DMS 273 (cell line): ENCODE measurements around the gene EMILIN3.

Experiments used
- DNase-seq: peaks from one replicate; lab custom pipeline; 2025; ENCODE audit not compliant: unreplicated experiment; lab: John Stamatoyannopoulos, UW

EMILIN3 gene

GRCh38 chr20:41392871-41393704, 26.5 kb upstream of the EMILIN3 start:
- no peak for DNase-seq

DNA sequence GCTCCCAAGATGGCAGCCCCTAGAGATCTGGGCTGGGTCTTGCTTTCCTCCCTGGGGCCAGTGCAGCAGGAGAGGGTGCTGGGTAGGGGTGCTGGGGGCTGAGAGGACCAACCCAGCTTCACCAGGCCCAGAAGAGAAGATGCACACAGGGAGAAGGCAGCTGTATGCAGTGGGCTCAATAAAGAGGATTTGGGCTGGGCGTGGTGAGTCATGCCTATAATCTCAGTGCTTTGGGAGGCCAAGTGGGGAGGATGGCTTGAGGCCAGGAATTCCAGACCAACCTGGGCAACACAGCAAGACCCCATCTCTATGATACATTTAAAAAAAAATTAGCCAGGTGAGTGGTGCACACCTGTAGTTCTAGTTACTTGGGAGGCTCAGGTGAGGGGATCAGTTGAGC, 25.7 kb upstream of the EMILIN3 start:
- DNase-seq: no peak

GRCh38 chr20:41391587-41392001, 25.0 kb upstream of the EMILIN3 start:
- DNase-seq: no peak

- DNase-seq: no peak
Observed at GRCh38 chr20:41390889-41391288, 24.3 kb upstream of the EMILIN3 start.

GRCh38 chr20:41387444-41387851, 20.8 kb upstream of the EMILIN3 start:
- DNase-seq: peak; percentile 43

GRCh38 chr20:41386502-41387427, 20.1 kb upstream of the EMILIN3 start:
- DNase-seq: no peak

DNA sequence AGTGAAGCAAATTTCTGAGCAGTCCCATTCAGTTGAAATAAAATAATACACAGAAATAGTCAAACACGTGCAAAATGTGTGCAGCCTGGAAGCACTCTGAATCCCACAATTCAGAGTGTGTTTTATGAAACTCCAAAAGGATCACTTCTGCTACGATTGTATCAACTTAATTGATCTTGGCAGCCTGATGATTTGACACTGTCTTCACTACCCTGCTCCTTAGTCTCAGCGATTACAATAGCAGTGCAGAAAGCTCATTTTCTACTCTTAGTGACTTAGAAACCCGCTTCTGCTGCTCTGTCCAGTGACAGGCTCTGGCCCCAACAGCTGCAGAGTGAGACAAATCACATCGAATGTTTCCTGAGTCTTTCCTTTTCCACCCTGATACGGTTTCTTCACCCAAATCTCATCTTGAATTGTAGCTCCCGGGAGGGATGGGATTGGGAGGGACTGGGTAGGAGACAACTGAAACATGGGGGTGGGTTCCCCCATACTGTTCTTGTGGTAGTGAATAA, 16.2 kb upstream of the EMILIN3 start:
- no peak for DNase-seq

DNA sequence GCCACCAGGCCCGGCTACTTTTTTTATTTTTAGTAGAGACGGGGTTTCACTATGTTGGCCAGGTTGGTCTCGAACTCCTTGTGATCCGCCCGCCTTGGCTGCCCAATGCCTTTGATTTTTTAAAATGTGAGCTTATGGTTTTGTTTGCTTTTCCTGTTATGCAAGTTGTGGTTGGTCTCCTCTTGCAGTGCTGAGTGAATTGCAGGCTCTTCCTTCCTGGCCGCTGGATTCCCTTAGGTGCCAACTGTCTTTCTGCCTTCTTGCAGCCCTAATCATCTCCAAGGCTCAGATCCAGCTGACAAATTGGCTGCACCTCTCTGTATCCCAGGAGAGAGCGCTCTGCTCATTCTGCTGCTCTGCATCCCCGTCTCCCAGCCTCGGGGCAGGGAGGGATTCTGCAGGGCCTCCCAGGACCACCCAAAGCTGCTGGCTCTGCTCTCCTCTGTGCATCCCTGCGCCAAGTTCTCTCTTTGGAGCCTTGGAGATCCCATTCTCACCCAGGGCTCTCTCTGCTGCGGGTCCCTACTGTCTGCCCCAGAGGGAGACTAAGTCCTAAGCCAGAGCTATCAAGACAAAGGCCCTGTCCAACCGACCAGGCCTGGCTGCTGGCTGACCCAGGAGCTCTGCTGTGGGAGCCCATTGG, 14.1 kb upstream of the EMILIN3 start:
- no peak for DNase-seq

- no peak for DNase-seq
Observed at GRCh38 chr20:41379551-41379950, 12.9 kb upstream of the EMILIN3 start.

DNA sequence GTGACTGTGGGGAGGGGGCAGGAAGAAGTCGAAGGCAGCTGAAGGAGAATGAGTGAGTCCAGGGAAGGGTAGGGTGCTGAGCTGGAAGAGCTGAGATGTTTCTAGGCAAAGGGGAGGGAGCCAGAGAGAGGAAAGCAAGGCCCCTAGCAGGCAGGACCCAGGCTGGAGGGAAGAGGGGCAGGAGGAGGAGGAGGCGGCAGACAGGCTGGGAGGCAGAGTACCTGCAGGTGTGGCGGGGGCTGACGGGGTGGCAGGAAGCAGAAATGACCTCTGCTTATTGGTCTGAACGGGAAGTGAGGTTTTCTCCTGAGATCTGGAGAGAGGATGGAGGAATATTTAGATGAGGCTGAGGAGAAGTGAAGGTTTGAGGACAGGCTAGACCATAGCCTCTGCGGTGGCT, 10.7 kb upstream of the EMILIN3 start:
- no peak for DNase-seq

DNA sequence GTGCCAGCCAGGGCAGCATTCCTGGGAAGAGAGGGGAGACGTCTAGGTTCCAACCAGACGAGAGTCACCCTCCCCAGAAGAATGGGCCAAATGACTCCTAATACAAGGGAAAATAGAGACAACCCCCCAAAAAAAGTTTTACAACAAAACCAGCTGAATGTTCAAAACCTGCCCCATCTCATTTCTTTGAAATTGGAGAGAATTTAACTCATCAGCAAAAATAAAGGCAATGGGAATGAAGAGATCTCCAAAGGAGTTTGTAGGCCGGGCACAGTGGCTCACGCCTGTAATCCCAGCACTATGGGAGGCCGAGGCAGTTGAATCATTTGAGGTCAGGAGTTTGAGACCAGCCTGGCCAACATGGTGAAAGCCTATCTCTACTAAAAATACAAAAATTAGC, 9.7 kb upstream of the EMILIN3 start:
- DNase-seq: no peak

DNA sequence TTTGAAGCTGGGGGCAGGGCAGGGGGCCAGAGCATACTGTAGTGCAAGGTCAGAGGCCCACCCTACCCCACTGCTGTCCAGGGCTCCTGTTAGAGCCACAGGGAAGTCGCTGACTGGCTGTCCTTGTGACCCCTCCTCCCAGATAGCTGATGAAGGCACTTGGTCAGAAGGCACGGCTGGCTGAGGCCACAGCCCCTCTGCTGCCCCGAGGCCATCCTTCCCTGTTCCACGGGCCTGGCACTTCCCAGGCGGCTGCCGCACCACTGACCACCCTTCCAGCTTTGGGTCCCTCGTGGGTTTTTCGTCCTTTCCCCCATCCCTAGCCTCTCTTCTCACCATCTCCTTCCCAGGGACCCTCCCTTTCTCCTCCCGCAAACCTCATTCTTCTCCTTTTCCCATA, 9.2 kb upstream of the EMILIN3 start:
- DNase-seq: no peak

DNA sequence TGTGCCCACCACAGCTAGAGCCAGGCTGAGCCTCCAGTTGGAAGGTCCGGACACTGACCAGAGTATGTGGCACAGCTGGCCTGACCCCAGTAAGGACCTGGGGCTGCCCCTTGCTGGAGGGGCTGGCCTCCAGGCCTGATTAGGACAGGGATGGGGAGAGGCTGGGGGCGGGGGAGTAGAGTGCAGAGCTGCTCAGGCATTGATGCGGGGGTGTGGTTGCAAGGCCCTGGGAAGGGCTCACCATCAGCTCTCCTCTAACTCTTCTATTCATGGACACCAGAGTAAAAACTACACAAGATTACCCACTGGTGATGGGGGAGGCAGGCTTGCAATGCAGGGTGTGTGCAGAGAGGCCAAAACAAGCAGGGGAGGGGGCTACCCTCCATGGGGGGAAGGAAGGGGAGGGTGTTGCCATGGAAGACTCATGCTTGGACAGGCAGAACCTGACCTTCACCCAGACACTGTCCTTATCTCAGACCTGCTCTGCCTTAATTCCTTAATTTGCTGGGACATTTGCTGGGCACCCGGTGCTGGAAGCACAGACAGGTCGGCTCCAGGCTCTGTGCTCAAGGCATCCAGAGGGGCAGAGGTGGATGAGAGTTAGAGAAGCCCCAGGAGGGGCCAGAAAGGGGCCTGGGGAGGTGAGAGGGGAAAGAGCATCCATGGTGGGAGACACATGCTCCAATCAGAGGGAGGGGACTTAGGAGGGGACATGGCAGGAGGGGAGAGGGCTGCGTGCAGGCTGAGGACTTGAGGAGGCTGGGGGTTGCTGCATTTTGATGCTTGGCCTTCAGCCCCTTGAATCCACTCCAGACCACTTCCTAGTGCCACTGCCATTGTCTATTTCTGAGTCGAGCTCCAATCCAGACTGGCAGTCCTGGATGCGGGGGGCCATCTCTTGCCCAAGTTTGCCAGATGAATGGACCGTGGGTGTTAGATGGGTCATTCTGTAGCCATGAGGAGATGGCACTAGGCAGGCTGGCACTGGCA, 7.6 kb upstream of the EMILIN3 start:
- DNase-seq: no peak

DNA sequence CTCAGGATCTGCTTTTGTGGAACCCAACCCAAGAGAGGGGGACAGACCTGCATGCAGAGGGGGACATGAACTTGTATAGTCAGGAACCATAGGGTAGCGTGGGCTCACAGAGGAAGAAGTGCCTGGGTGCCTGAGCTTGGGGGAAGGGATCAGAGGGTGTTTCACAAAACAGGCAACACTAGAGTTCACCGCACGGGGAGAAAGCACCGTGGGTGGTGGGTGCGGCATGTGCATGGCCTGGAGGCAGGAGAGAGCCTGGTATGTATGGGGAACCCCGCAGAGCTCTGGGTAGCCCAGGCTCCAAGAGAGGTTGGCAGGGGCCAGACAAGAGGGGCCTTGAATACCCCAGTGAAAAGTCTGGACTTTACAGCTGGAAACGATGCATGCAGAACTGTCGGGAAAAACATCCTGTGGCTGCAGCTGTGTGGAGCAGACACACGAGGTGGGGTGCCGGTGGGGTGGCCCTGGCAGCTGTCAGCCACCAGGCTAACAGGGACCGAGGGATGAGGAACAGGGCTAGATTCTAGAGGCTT, 6.7 kb upstream of the EMILIN3 start:
- DNase-seq: no peak

DNA sequence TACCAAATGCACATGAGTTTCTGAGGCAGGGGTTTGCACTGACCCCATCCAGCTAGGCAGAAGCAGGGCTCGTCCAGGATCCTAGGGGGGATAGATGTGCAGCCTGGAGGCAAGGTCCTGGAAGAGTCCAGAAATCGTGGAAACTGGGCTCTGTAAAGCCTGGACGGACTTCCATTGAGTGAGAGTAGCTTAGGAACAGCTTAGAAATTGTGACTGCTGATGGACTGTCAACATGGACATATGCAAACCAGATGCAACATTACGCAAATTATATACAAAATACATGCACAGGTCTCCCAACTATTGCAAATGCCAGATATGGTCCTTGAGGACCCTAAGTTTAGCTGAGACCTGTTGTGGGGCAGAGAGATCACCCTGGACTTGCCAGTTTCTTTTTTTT, 4.8 kb upstream of the EMILIN3 start:
- peak; percentile 26 for DNase-seq

- DNase-seq: no peak
Observed at GRCh38 chr20:41370176-41370575, 3.6 kb upstream of the EMILIN3 start.

DNA sequence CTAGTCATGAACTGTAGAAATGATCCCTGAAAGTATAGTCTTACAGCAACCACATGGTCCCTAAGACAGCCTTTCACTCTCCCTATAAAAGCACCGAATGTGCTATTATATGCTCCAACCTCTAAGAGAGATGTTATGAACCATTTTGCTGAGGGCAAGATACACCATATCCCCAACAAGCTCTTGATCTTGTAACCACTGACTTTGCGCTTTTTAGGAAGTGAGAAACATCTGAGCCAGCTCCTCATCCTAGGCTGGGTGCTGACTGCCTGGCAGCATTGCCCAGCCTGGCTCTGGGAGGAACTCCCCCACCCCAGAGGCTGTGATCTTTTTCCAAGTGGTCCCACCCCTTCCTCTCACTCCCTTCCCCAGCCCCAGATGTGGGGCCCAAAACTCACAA, 3.1 kb upstream of the EMILIN3 start:
- DNase-seq: no peak

- DNase-seq: no peak
Observed at GRCh38 chr20:41367956-41368355, 1.3 kb upstream of the EMILIN3 start.

DNA sequence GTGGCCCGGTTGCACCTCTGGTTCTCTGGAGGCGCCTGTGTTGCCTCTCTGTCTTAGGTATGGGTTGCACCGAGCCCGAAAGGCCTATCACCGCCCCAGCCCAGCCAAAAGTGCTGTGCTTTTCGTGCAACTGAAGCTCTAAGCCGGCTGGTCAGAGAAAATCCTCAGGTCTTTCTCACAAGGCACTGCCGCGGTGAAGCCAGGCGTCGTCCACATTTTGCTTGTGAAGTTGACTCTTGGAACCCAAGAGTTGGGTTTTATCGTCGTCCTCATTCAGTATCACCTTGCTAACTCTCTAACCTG, 726 bp upstream of the EMILIN3 start:
- no peak for DNase-seq
